ENCODE data around the gene APOBEC4. TPM values are rescaled to one million over a fixed set of nuclear protein-coding genes. Genes with fewer than 3 reads are reported as not detected.

The APOBEC4 gene
- total and polyA plus RNA-seq, 9 of the 15 experiments (the other 6 are each of a cell fraction or from before 2014, with no cell fraction given) = not detected

- TF ChIP-seq THAP12 (CRISPR knock-in tag; IDR thresholded peaks at IDR 0.05) = peak; percentile 90
- TF ChIP-seq HCFC1 (IDR thresholded peaks at IDR 0.05; ENCODE audit: low read depth, low read length) = peak; percentile 41
- TF ChIP-seq NR0B1 (IDR thresholded peaks at IDR 0.05; ENCODE audit: partially characterized antibody) = no peak
- no peak for TF ChIP-seq ZNF639 (CRISPR knock-in tag; conservative IDR thresholded peaks at IDR 0.05 in 1 of 2, IDR thresholded peaks at IDR 0.05 in 1 of 2)
- TF ChIP-seq HLTF (IDR thresholded peaks at IDR 0.05) = peak; percentile 52; the same call in 1 of the 2 replicates
- no peak for TF ChIP-seq NCOA6 (IDR thresholded peaks at IDR 0.05)
- TF ChIP-seq RB1 (IDR thresholded peaks at IDR 0.05; ENCODE audit: low read depth) = peak; percentile 92
- 0 out of 2 replicates have a peak, but pooled peaks have one; percentile 23 for TF ChIP-seq NFRKB (IDR thresholded peaks at IDR 0.05; ENCODE audit: low read depth)
- peak; percentile 74 for TF ChIP-seq TBP (optimal IDR thresholded peaks at IDR 0.05; ENCODE audit: low read depth, low read length)
- peak; percentile 88; the same call in 1 of the 2 replicates for TF ChIP-seq E2F3 (CRISPR knock-in tag; IDR thresholded peaks at IDR 0.05)
- no peak for TF ChIP-seq FOXK1 (CRISPR knock-in tag; IDR thresholded peaks at IDR 0.05; ENCODE audit: borderline replicate concordance)
- TF ChIP-seq IRF9 (tag; IDR thresholded peaks at IDR 0.05) = peak; percentile 49; the same call in 1 of the 2 replicates
- 0 out of 2 replicates have a peak, but pooled peaks have one; percentile 28 for TF ChIP-seq THRB (CRISPR knock-in tag; conservative IDR thresholded peaks at IDR 0.05)
- TF ChIP-seq MYC (IDR thresholded peaks at IDR 0.05; ENCODE audit: low read depth, low read length) = peak; percentile 78
- TF ChIP-seq MYC (CRISPR knock-in tag; IDR thresholded peaks at IDR 0.05; ENCODE audit: borderline replicate concordance, low read depth) = no peak
- TF ChIP-seq UBTF (IDR thresholded peaks at IDR 0.05; ENCODE audit: borderline replicate concordance in 1 of 2, low read depth in 2 of 2, low read length in 2 of 2) = peak in 1 of 2 experiments; percentile 67; a peak in 1 of 4 replicates
These were observed 17.3 kb downstream of the APOBEC4 start, which contains the start of gene ARPC5 (continued) for GRCh38 chr1:183635606-183636333.
